ENCODE data around the gene HOXB9. TPM values are rescaled to one million over a fixed set of nuclear protein-coding genes. Genes with fewer than 3 reads are reported as not detected.

Gene HOXB9
- polyA plus RNA-seq, 3 donors: not detected

DNA sequence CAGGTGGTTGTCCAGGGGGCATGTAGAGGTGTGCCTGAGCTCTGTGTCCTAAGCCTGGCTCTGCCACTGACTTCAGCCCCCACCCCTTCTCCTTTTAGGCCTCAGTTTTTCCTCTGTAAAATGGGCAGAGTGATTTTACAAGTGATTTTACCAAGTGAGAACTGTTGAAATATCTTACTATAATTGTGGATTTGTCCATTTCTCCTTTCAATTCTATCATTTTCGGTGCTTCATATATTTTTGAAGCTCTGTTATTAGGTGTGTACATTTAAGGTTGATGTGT, 21.7 kb upstream of the HOXB9 start:
- peak overlapping the region in 1 of 3 experiments; percentile 72 for H3K4me3 ChIP-seq (replicated peaks in 1 of 3; ENCODE audit: low read depth in 2 of 3, low read length in 3 of 3)
- intact Hi-C loops (cut with micrococcal nuclease): no loop called here
- DNase-seq: no peak
- H3K27me3 Mint-ChIP-seq (ENCODE audit: low read depth in 3 of 3): peaks cover 64 to 89% (median 84%) of the 10 kb centered on the region in 3 donors
- H3K27ac Mint-ChIP-seq: no peak overlapping the region
- peak overlapping the region in 1 of 2 donors; percentile 93 for H3K4me3 Mint-ChIP-seq
- peaks cover 0 to 15% of the 10 kb centered on the region in 2 donors for H3K9me3 ChIP-seq (replicated peaks in 1 of 2; ENCODE audit: control insufficient read depth in 1 of 2, insufficient read depth in 1 of 2, low read length in 2 of 2)
- peak overlapping the region; percentile 85 for H3K4me2 ChIP-seq (replicated peaks; ENCODE audit: extremely low read depth, low read length, poor library complexity, severe bottlenecking)
- H3K36me3 Mint-ChIP-seq: peaks cover 0 to 2% of the 10 kb centered on the region in 2 donors
- H3K79me2 ChIP-seq (ENCODE audit: insufficient read depth, low read length): no peaks in the 10 kb centered on the region
- peaks cover 56 to 71% of the 10 kb centered on the region in 2 donors for H3K27me3 ChIP-seq (ENCODE audit: control insufficient read depth in 2 of 2, insufficient read depth in 2 of 2, low read length in 2 of 2)
- H3K36me3 ChIP-seq (replicated peaks in 1 of 2; ENCODE audit: control insufficient read depth in 1 of 2, insufficient read depth in 2 of 2, low read length in 2 of 2): no peaks in the 10 kb centered on the region
- H3K9me3 Mint-ChIP-seq: peaks cover 0 to 15% (median 0%) of the 10 kb centered on the region in 7 donors
- H3K9ac ChIP-seq (ENCODE audit: insufficient read depth, low read length, poor library complexity, severe bottlenecking): peak overlapping the region; percentile 33
- TF ChIP-seq, protein P1, sequence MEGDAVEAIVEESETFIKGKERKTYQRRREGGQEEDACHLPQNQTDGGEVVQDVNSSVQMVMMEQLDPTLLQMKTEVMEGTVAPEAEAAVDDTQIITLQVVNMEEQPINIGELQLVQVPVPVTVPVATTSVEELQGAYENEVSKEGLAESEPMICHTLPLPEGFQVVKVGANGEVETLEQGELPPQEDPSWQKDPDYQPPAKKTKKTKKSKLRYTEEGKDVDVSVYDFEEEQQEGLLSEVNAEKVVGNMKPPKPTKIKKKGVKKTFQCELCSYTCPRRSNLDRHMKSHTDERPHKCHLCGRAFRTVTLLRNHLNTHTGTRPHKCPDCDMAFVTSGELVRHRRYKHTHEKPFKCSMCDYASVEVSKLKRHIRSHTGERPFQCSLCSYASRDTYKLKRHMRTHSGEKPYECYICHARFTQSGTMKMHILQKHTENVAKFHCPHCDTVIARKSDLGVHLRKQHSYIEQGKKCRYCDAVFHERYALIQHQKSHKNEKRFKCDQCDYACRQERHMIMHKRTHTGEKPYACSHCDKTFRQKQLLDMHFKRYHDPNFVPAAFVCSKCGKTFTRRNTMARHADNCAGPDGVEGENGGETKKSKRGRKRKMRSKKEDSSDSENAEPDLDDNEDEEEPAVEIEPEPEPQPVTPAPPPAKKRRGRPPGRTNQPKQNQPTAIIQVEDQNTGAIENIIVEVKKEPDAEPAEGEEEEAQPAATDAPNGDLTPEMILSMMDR (IDR thresholded peaks at IDR 0.05): no peak
- WGBS (ENCODE audit: insufficient coverage): no CpG with 5 or more reads among the region's 1 CpG
- no peaks in the 10 kb centered on the region for H4K20me1 ChIP-seq (ENCODE audit: insufficient read depth, low read length)
- peak overlapping the region; percentile 70 for H2AFZ ChIP-seq (ENCODE audit: insufficient read depth, low read depth, low read length, poor library complexity, severe bottlenecking)
- H3K27ac ChIP-seq (ENCODE audit: low read depth in 1 of 2, low read length in 2 of 2): no peak overlapping the region
- peaks cover 13% of the 10 kb centered on the region for H3K4me1 Mint-ChIP-seq
- H3K4me1 ChIP-seq (ENCODE audit: control insufficient read depth in 1 of 2, insufficient read depth in 2 of 2, low read length in 2 of 2): peaks cover 7 to 18% of the 10 kb centered on the region in 2 donors

DNA sequence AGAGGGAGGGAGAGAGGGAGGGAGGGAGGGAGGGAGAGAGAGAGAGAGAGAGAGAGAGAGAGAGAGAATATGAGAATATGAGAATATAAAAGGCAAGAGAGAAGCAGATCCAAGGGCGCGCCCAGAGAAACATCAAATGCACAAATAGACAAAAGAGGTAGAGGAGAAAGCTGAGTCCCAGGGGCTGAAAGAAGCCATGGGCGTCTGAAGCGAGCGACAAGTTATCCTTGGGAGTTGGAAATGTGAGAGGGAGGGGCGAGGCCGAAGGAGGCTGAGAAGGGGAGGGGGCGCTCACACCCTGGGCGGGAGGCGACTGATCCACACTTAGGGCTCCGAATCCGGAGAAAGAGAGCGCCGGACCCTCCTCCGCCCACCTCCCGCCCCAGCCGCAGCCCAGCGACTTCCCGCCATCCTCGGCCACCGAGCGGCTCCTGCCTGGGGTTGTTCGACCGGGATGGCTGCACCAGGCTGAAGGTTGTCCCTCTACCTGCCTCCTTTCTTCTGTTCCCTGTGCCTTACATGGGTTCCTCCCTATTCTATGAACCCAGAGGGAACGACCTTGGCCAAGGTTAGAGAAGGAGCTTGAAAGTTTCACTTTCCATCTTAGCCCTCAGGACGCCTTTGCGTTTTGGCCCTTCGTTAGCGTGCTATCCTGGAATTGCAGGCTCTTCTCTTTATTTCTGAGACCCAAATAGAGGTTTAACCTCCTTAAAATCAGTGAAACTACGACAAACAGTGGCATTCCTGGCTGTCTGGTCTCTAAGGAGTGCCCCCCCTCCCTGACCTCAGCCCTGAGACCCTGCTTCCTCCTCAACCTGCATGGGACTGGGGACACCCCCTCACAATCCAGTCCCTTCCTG, 21.2 kb upstream of the HOXB9 start:
- TF ChIP-seq, protein P1 (IDR thresholded peaks at IDR 0.05): no peak
- Mint-ChIP-seq H3K36me3 (peaks cover 0 to 2% of the 10 kb centered on the region in 2 donors), H3K4me1 (peaks cover 14% of the 10 kb centered on the region), H3K9me3 (peaks cover 0 to 18% (median 2%) of the 10 kb centered on the region in 7 donors), H3K27ac (no peak overlapping the region), H3K4me3 (peak overlapping the region; percentile 75 to 93), H3K27me3 (ENCODE audit: low read depth in 3 of 3) (peaks cover 70 to 92% (median 89%) of the 10 kb centered on the region in 3 donors)
- WGBS (ENCODE audit: insufficient coverage): 0% methylated on average over 25 of the region's 30 CpGs
- Histone ChIP-seq H3K4me1 (ENCODE audit: control insufficient read depth in 1 of 2, insufficient read depth in 2 of 2, low read length in 2 of 2) (peaks cover 7 to 18% of the 10 kb centered on the region in 2 donors), H3K9ac (ENCODE audit: insufficient read depth, low read length, poor library complexity, severe bottlenecking) (peak overlapping the region; percentile 33), H3K9me3 (replicated peaks in 1 of 2; ENCODE audit: control insufficient read depth in 1 of 2, insufficient read depth in 1 of 2, low read length in 2 of 2) (peaks cover 0 to 20% of the 10 kb centered on the region in 2 donors), H3K27ac (ENCODE audit: low read depth in 1 of 2, low read length in 2 of 2) (no peak overlapping the region), H3K36me3 (replicated peaks in 1 of 2; ENCODE audit: control insufficient read depth in 1 of 2, insufficient read depth in 2 of 2, low read length in 2 of 2) (no peaks in the 10 kb centered on the region), H3K4me2 (replicated peaks; ENCODE audit: extremely low read depth, low read length, poor library complexity, severe bottlenecking) (peak overlapping the region; percentile 85), H3K4me3 (replicated peaks in 1 of 3; ENCODE audit: low read depth in 2 of 3, low read length in 3 of 3) (peak overlapping the region; percentile 17 to 72 (median 55)), H3K27me3 (ENCODE audit: control insufficient read depth in 2 of 2, insufficient read depth in 2 of 2, low read length in 2 of 2) (peaks cover 61 to 77% of the 10 kb centered on the region in 2 donors), H2AFZ (ENCODE audit: insufficient read depth, low read depth, low read length, poor library complexity, severe bottlenecking) (peak overlapping the region; percentile 70), H3K79me2 (ENCODE audit: insufficient read depth, low read length) (no peaks in the 10 kb centered on the region), H4K20me1 (ENCODE audit: insufficient read depth, low read length) (no peaks in the 10 kb centered on the region)
- DNase-seq: no peak
- intact Hi-C loops (cut with micrococcal nuclease): no loop called here
